Ovary (tissue), 9 donors: ENCODE results near the gene TMEM198. TPM values are rescaled to one million over a fixed set of nuclear protein-coding genes. Genes with fewer than 3 reads are reported as not detected.
A peak's percentile ranks its signal among the peaks of the same experiment; 100 is the strongest.

Experiments used
- DNase-seq, 5 donors: peaks; one replicate each; pipeline ENCODE4 v3.0.0-alpha.2; 2019 to 2020
- H3K27ac ChIP-seq, 2 donors: fragments of 200-600 bp; one replicate each; pipeline versions ENCODE4 v1.5.1 to v1.8.0; 2019 to 2022
- H3K27me3 ChIP-seq: fragments of 200-600 bp; one replicate; pipeline ENCODE4 v1.8.0; 2022
- H3K36me3 ChIP-seq: fragments of 200-600 bp; sonication (generic); one replicate; pipeline ENCODE4 v1.5.1; 2019
- H3K4me1 ChIP-seq: one replicate; pipeline ENCODE4 v1.8.1; 2013; ENCODE audit warnings: mild to moderate bottlenecking, moderate library complexity; ENCODE audit not compliant: insufficient read depth
- H3K4me3 ChIP-seq: fragments of 200-600 bp; sonication (generic); one replicate; pipeline ENCODE4 v1.5.1; 2017
- H3K9me3 ChIP-seq, 2 donors: fragments of 200-600 bp in 1 of 2; sonication (generic) in 1 of 2; one replicate each; pipeline versions ENCODE4 v1.5.1 to v1.8.1; 2013 to 2019; ENCODE audit warnings: mild to moderate bottlenecking in 1 of 2, moderate library complexity in 1 of 2
- EP300 ChIP-seq: sonication (generic); formaldehyde crosslinking; IDR thresholded peaks from one replicate; pipeline ENCODE4 v1.6.1; 2017; ENCODE audit warnings: antibody characterized with exemption
- POLR2A ChIP-seq: fragments of 450-650 bp; IDR thresholded peaks from one replicate; pipeline ENCODE4 v1.6.1; 2017; ENCODE audit warnings: antibody characterized with exemption, mild to moderate bottlenecking, moderate library complexity
- WGBS, 3 donors: extraction: QIAGEN DNeasy Blood & Tissue Kit in 1 of 3; methylation state at CpG; one replicate each; pipeline versions ENCODE4 v1.1.5 to v1.1.7; 2013 to 2017; 5-methylcytosine and 5-hydroxymethylcytosine counted together
- intact Hi-C, 4 donors: fragments of 100-400 bp; cut with DNase I; formaldehyde crosslinking; loops; one replicate each; pipeline versions ENCODE4 v1.11.0 to v1.15.1; 2022 to 2023
- polyA plus RNA-seq, 2 donors: library from polyadenylated mRNA; stranded (reverse); fragments of 200-250 nt in 1 of 2; fragments of 350-450 nt in 1 of 2; fragmentation: Illumina TruSeq in 1 of 2; extraction: RNeasy Lipid Tissue Mini Kit (QIAGEN cat#74804) in 1 of 2; gene quantifications; one replicate each; pipeline ENCODE4 v1.2.3, GENCODE V29; 2013 to 2014
- total RNA-seq, 7 donors: library from RNA; depleted of rRNA in 2 of 7; stranded (reverse); fragments of >200 nt in 2 of 7; fragmentation: NEBNext Ultra II Directional in 3 of 7; extraction: Animal tissue kit (Norgen Biotek cat#: 25700) in 3 of 7; gene quantifications; one replicate each; pipeline versions ENCODE4 v1.1.0 to v1.2.4, GENCODE V29; 2016 to 2023
- TF ChIP-seq, protein P1 (sequence below), 3 donors: fragments of 450-650 bp in 2 of 3; fragments of 200-600 bp in 1 of 3; IDR thresholded peaks; one replicate each; pipeline versions ENCODE4 v1.5.1 to v1.8.0; 2016 to 2022; ENCODE audit warnings: antibody characterized with exemption in 3 of 3, mild to moderate bottlenecking in 1 of 3
- donor health status: DM: no; HTN: no; CAD: no; lungs with moderate emphysema.
- donor health status: DM: no; HTN: no; CAD: no.
- donor health status: Bipolar disorder and iron deficiency.
- donor health status: DM: yes; HTN: yes; CAD: no.
- donor health status: DM: no; HTN: no; CAD: no.
- donor health status: DM: yes; HTN: yes; CAD: no.

The TMEM198 gene
- total and polyA plus RNA-seq, 9 donors, result 0.62 to 22.7 (median 10.4) TPM

DNA sequence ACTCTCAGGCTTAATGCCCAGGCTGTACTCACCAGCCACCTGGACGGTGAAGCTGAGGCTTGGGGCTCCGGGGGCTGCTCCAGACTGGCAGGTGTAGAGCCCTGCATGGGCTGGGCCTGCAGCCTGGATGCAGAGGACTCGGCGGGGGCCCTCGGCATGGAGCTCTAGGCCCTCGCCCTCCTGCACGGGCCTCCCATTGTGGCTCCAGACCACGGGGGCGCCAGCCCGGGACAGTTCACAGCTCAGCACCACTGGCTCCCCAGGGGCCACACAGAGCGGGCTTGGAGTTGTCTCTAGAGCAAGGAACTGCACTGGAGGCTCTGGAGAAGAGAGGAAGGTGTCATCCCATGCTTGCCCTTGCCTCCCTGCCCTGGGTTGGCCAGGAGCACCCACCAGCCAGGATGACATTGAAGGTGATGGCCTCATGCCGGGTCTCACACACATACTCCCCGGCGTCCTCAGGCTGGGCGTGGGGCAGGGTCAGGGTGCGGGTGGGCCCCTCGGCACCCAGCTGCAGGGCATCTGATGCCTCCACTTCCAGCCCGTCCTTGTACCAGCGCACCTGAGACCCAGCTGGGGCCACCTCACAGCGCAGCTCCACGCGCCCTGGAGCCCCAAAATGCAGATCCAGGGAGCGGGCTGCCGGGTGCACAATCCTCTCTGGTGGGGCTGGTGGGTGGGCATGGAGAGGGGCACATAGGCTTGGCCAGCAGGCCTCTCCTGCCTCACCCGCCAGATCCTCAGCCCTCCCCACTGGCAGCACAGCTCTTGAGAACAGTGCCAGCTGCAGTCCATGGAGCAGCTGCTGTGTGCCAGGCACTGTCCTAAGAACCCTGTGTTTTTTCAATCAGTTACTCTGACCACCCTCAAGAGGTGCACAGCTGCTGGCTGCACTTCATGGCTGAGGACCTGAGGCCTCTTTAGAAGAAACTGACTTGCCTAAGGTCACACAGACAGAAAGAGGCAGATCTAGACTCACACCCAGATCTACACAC is 14.3 kb downstream of the TMEM198 start:
- no peak overlapping the region for H3K27ac ChIP-seq
- DNase-seq, result peak in 1 of 5 donors; percentile 44
- H3K4me3 ChIP-seq, result no peak overlapping the region
- H3K4me1 ChIP-seq, result peaks cover 4% of the 10 kb centered on the region
- 86 to 92% (median 91%) methylated on average over 13 to 25 of the region's 25 CpGs for WGBS, 3 donors
- H3K9me3 ChIP-seq, result no peaks in the 10 kb centered on the region
- intact Hi-C loops, result loop anchor here in 2 of 4 donors (5.0 kb wide), 2 partner anchors 79 to 84 kb away; no protein-coding TSS in a partner anchor
- TF ChIP-seq POLR2A (no peak), EP300 (no peak)
- TF ChIP-seq, protein P1, sequence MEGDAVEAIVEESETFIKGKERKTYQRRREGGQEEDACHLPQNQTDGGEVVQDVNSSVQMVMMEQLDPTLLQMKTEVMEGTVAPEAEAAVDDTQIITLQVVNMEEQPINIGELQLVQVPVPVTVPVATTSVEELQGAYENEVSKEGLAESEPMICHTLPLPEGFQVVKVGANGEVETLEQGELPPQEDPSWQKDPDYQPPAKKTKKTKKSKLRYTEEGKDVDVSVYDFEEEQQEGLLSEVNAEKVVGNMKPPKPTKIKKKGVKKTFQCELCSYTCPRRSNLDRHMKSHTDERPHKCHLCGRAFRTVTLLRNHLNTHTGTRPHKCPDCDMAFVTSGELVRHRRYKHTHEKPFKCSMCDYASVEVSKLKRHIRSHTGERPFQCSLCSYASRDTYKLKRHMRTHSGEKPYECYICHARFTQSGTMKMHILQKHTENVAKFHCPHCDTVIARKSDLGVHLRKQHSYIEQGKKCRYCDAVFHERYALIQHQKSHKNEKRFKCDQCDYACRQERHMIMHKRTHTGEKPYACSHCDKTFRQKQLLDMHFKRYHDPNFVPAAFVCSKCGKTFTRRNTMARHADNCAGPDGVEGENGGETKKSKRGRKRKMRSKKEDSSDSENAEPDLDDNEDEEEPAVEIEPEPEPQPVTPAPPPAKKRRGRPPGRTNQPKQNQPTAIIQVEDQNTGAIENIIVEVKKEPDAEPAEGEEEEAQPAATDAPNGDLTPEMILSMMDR (IDR thresholded peaks at IDR 0.05), result no peak
- H3K27me3 ChIP-seq, result no peaks in the 10 kb centered on the region
- H3K36me3 ChIP-seq, result no peaks in the 10 kb centered on the region

DNA sequence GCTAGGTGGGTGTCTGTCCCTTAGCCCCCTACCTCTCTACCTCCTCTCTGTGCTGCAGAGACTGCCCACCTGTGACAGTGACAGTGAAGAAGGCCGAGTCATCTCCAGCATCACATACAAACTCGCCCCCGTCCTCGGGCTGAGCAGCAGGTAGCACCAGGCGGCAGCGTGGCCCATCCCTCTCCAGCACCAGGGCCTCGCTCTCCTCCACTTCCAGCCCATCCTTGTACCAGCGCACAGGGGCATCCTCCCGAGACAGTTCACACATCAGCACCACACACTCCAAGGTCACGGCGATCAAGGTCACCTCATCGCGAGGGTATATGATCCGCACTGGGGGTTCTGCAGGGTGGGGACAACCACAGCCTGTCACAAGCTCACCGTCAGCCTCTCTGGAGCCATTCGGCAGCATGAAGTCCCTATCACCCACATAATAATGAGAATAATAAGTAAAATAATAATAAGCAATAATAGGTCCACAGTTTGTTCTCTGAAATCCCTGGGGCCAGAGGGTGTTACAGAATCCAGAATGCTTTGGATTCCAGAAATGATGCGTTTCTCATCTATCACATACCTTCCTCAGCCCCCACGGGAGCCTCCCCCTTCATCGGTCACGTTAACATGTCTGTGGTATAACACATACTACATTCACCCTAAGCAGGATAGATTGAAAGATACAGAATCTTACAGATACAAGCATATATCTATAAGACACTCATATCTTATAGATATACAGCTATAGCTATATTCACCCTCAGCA is 15.5 kb downstream of the TMEM198 start:
- no peak overlapping the region for H3K4me3 ChIP-seq
- H3K36me3 ChIP-seq, result no peaks in the 10 kb centered on the region
- 56 to 76% (median 57%) methylated on average over 20 of the region's 20 CpGs for WGBS, 3 donors
- H3K4me1 ChIP-seq, result peaks cover 4% of the 10 kb centered on the region
- H3K27me3 ChIP-seq, result no peaks in the 10 kb centered on the region
- intact Hi-C loops, result loop anchor here in 2 of 4 donors (5.0 kb wide), 2 partner anchors 78 to 83 kb away; no protein-coding TSS in a partner anchor
- TF ChIP-seq, protein P1 (IDR thresholded peaks at IDR 0.05), result no peak
- no peak for TF ChIP-seq POLR2A
- no peak for TF ChIP-seq EP300
- H3K9me3 ChIP-seq, result no peaks in the 10 kb centered on the region
- H3K27ac ChIP-seq, result no peak overlapping the region
- DNase-seq, result peak in 3 of 5 donors; percentile 27 to 42 (median 32)

DNA sequence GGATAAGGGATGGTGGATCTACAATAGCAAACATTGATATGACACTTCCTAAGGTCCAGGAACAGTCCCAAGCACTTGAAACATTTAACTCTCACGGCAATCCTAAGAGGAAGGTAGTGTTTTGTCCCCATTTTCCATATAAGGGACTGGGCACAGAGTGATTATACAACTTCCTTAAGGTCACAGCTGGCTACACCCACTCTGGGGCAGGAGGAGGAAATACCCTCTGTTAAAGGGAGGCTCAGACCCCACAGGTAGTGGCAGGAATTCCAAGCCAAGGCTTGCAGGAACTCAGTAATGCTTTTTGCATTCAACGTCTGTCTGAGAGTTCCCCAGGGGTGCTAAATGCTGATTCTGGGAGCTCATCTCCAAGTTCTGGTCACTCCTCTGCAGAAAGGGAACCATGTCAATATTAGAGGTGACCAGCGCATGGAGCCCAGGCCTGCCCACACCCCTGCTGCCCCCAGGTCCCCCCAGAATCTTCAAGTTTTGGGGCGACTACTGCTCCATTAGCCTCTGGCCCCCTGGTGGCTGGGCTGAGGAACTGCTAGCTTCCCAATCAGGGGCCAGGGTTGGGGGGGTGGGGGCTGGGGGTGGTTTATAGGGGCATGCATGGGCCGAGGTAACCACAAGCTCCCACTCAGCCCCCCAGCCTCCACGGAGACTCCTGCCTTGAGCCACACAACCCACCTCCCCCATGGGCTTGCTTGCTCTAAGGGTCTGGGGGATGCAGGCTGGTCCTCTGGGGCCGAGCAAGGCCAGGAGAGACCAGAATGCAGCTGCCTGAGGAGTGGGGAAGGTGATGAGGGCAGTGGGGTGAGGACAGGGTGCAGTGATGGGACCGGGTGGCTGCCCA is 16.4 kb downstream of the TMEM198 start:
- no peaks in the 10 kb centered on the region for H3K9me3 ChIP-seq
- no peaks in the 10 kb centered on the region for H3K36me3 ChIP-seq
- peaks cover 4% of the 10 kb centered on the region for H3K4me1 ChIP-seq
- H3K27ac ChIP-seq, result peak overlapping the region in 1 of 2 donors; percentile 38
- no peaks in the 10 kb centered on the region for H3K27me3 ChIP-seq
- peak; percentile 21 to 48 (median 28) for DNase-seq
- TF ChIP-seq, protein P1 (IDR thresholded peaks at IDR 0.05), result peak; percentile 25 to 49 (median 32)
- TF ChIP-seq POLR2A, result no peak
- 25 to 28% (median 27%) methylated on average over 8 of the region's 8 CpGs for WGBS, 3 donors
- intact Hi-C loops, result loop anchor here in 1 of 4 donors (5.0 kb wide), 1 partner anchor 67 kb away; the partner anchor contains the start of gene SLC4A3
- no peak overlapping the region for H3K4me3 ChIP-seq

DNA sequence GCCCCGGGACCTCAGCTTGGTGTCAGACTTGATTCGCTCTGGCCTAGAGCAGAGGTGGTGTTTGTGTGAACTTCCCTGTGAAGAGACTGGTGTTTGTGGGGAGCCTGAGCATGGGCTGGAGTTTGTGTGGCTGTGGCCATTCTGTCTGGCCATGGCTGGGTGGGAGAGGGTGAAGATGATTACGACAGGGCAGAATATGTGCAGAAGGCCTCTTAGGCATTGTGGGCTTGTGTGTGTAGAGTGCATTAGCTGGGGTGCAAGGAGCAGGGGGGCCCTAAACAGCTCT is 17.0 kb downstream of the TMEM198 start:
- Histone ChIP-seq H3K4me1 (peaks cover 4% of the 10 kb centered on the region), H3K4me3 (no peak overlapping the region), H3K9me3 (no peaks in the 10 kb centered on the region), H3K27ac (peak overlapping the region in 1 of 2 donors; percentile 38), H3K36me3 (no peaks in the 10 kb centered on the region), H3K27me3 (no peaks in the 10 kb centered on the region)
- no peak for DNase-seq
- intact Hi-C loops, result loop anchor here in 1 of 4 donors (5.0 kb wide), 1 partner anchor 66 kb away; the partner anchor contains the start of gene SLC4A3
- 72 to 82% (median 78%) methylated on average over 3 of the region's 3 CpGs for WGBS, 3 donors
- TF ChIP-seq, protein P1 (IDR thresholded peaks at IDR 0.05), result no peak
- TF ChIP-seq EP300 (no peak), POLR2A (no peak)
